HG02571 (cell line): ENCODE data around the gene SLC24A3.

Source experiments
- ATAC-seq: cut with Tn5 transposase; IDR thresholded peaks from one replicate; pipeline ENCODE4 v1.9.1; 2021; ENCODE audit warnings: mild to moderate bottlenecking, moderate library complexity; ENCODE audit not compliant: unreplicated experiment

The SLC24A3 gene

DNA sequence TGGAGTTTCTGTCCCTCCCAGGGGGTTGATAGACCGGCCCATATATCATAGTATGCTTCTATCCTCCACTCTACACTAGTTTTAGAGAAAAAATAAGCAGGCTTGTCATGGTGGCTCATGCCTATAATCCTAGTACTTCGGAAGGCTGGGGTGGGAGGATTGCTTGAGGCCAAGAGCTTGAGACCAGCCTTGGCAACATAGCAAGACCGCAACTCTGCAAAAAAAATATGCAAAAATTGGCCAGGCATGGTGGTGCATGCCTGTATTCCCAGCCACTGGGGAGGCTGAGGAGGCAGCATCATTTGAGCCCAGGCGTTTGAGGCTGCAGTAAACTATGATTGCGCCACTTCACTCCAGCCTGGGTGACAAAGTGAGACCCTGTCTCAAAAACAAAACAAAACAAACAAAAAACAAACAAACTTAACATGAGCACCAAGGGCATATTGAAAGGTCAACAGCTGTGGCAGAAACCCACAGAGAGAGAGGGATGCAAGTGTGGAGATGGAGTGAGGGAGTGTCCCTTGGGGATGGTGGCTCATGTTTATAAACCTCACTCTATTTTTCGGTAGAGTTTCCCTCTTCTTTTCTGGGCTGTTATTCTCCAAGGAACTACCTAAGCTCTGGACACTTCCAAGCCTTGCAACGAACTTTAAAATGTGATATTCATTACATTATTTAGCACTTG, 24.1 kb downstream of the SLC24A3 start:
- no peak for ATAC-seq

- no peak for ATAC-seq
Measured at GRCh38 chr20:19241440-19241839, 29.0 kb downstream of the SLC24A3 start.

- ATAC-seq, result no peak
Measured at GRCh38 chr20:19244291-19244690, 31.8 kb downstream of the SLC24A3 start.

DNA sequence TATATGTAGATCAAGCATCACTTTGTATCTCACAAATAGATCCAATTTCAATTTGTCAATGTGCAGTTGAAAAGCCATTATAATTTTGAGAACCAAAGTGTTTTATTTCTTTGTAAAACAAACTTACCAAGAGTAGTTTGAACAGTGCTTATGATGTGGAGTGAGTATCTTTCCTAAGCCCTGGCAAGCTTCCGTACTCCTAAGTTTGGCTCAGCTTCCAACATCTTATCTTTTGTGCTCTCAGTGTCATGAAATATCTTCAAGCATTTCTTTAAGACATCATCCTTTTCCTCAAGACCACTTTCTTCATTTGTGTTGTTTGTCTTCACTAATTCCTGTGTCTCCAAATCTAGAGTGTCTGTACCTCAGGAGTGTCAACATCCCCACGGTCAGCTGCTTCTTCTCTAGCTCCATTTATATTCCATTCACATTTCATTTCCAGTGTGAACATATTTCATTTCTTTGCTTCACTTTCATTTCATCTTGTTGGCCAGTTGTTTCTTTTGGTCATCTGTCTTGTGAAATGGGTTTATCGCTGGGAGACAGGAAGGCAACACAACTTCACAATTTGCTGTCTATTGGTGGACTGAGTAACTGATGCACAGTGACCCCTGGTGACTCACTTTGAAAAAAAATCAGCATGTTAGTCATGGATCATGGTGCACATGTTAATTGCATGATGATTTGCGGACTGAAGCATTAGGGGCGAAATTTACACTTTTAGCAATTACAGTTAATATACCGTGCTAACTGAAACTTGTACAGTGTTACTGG, 36.9 kb downstream of the SLC24A3 start:
- ATAC-seq, result no peak

DNA sequence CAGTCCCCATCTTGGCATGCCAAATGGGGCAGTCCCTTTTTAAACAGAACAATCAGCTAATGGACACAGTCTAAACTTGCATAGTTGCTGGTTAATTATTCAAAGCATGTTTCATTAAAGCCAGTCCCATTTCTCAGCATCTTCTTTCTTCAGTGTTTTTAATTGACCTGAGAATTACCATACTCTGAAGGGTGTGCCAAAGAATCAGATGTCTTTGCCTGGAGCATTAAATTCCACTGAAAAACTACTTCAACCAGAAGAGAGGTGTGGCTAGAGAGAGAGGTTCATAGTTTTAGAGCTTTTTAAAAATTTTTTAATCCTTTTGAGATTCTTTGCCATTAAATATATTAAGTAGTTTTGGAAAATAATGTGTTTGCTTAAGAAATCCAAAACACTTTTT, 37.9 kb downstream of the SLC24A3 start:
- ATAC-seq, result no peak

DNA sequence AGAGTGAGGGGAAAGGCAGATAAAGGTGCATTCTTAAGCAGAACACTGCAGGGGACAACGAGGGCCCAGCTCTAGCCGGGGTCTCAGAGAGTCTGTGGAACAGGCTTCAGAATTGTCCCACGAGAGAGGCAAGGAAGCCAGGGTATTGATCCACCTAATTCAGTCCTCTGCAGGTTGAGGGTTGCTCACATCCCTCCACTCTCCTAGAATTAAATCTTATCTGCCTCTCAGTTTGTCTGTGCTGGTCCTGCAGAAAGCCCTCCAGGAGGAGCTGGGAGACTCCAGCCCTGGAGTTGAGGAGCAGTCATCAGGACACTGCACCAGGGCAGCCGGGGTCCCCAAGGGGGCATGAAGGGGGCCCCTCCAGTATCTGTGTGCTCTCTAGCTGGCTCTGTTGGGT, 39.1 kb downstream of the SLC24A3 start:
- ATAC-seq, result no peak

DNA sequence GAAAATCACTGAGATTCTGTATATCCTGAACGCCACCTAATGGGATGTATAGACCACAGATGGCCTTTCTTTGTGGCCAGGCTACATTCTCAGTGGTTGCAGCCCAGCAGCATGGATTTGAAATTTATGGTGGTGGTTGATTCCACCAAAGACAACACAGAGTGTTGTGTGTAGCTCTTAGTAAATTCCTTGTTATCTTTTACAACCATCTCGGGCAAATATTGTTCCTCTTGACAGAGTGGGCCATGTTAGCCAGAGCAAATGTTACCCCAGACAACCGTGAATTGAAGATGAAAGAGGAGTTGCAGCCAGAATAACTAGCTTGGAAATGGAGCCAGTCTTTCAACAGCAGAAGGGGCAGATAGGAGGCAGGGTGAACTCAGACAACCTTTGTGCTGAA, 39.5 kb downstream of the SLC24A3 start:
- no peak for ATAC-seq

DNA sequence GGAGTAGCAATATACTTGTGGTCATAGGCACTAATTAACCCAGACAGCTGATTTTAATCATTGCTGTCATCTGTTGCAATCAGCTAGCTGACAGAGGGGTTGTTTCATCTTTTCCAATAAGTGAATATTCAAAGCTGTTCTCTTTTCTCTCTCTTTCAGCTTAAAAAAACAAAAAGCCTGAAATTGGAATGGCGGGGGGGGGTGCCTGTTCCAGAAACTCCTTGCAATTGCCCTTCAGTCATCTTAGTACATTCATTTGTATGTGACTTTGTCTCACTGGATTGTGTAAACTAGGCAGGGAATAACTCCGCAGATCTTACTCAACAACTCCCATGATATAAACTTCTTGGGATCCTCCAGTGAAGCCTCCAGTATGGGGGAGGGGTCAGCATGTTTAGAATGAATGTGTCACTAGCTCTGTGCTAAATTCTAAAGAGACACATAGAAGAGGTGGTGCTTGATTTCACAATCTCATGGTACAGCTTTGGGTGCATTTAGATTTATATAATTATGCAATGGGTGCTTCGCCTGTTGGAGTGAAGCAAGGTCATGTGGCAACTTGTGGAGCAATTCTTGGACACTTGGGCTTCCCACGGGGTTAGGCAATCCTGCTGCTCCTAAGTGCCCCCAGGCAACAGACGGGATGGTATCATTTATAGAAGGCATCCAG, 40.1 kb downstream of the SLC24A3 start:
- no peak for ATAC-seq

DNA sequence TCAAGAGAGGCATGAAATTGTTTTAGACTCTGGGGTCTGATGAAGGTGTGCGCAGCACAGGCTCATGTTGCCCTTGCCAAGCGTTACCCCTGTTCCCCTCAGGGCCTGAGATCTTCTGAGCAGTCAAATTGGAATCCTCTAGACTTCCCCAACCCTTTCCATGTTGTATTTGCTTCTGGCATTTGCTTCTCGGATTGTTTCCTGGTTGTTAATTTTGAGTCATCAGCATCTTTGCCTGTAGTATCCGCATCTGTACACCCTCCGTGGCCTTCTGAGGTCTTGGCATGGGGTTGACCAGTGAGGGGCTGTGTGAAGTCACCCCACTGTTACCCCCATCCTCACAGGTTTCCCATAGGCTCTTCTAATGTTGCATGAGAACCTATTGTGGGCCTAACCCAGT, 40.9 kb downstream of the SLC24A3 start:
- ATAC-seq, result no peak

GRCh38 chr20:19253916-19254820, 41.7 kb downstream of the SLC24A3 start:
- no peak for ATAC-seq

GRCh38 chr20:19254956-19255355, 42.5 kb downstream of the SLC24A3 start:
- ATAC-seq, result no peak

DNA sequence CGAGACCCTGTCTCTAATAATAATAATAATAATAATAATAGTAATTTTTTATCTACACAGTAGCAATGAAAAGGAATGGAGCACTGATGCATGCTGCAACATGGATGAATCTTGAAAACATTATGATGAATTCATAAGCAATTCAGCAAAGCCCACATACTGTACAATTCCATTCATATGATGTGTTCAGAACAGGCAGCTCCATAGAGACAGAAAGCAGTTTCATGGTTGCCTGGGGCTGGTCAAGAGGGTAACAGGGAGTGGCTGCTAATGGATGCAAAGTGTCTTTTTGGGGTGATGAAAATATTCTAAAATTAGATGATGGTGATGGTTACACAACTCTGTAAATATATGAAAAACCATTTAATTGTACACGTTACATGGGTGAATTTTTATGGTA, 43.6 kb downstream of the SLC24A3 start:
- ATAC-seq, result no peak

DNA sequence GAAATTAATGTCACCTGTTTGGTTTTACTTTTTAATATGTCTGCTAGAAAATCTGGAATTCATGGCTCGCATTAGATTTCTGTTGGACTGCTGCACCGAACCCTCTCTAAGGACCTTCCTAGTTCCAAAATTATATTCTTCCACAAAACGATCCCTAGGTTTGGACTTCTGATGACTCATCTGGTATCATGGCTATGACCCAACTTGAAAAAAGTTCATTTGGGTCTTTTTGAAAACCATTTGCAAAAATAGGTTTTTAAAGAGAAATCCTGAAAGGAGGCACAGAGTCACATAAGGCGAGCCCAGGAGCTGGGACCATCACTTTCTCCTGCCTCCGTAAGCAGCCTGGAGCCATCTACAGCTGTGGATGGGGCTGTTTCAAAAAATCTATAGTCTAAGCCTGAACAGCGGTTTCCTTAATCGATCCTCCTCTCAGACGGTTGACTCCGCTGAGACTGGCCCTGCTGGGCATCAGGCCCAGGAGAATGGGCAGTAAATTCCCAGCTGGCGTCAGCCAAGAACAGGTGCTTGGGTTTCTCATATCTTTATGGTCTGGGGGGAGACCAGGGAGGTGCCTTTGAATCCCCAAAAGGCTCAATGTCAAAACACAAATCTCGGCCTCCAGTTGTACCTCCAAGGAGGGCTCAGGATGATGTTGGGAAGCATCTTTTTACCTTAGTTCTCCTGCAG, 44.6 kb downstream of the SLC24A3 start:
- no peak for ATAC-seq

DNA sequence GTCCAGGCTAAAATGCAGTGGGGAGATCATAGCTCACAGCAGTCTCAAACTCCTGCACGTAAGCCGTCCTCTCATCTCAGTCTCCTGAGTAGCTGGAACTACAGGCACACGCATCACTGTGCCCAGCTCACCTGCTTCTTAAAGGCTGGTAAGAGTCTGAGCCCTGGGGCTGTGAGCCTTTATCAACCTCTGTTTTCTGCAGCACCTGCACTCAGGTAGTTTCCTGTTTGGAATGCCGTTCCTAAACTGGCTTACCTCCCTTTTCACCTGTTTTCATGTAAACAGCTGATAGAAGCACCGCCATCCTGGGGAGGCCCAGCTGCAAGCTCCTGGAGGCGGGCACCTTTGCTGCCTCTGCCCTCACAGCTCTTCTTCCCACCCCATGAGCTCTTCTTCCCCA, 45.4 kb downstream of the SLC24A3 start:
- ATAC-seq, result no peak

- ATAC-seq, result no peak
Measured at GRCh38 chr20:19259141-19259591, 46.7 kb downstream of the SLC24A3 start.

DNA sequence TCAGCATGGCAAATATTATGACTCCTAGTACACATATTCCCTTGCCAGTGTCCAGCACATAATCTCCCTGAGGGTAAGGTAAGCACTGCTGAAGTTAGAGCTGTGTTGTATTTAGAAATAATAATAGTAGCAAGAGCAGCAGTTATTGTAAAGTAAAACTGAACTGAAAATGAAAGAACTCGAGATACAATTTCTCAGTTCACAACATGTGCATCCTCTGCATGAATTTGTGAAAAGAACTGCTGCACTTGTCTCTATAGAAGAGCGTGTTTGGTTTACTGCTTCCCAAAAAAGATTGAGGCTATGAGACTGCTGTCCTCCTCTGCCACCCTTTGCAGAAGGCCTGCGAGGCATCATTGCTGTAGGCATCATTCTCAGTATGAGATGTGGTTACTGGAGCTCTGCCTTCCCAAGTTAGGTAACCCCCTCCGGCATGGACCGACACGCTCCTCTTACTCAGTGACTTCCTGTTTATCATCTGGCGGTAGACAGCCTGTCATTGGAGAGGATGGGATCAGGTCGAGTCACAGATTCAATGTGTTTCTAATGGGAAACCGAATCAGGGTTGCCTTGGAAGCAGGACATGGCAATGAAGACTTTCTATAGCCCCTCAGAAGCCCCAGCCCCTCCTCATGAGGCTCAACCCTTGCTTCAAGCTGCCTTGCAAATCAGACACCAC, 48.1 kb downstream of the SLC24A3 start:
- ATAC-seq, result no peak

GRCh38 chr20:19264191-19264590, 51.7 kb downstream of the SLC24A3 start:
- no peak for ATAC-seq

- no peak for ATAC-seq
Measured at GRCh38 chr20:19265646-19266374, 53.4 kb downstream of the SLC24A3 start.

DNA sequence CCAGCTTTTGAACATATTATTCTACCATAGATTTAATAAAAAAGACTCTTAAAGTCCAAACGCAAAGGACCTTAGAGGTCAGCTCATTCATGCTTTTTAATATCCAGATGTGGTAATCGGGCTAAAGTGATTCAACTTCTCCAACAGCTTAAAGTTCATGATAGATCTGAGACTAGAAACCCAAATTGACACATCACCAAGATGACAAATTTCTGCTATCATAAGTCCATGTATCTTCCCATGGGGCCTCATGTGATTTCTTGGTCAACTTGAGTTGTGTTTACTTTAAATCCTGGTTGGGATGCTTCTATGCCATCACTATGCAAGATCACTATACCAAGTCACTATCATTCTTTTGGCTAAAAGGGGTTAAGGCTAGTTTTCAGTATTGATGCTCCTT, 56.0 kb downstream of the SLC24A3 start:
- ATAC-seq, result no peak
